Mesendoderm (in vitro differentiated cells): ENCODE results near the gene KIAA0232.

Experiments
- DNase-seq: peaks from one replicate; pipeline ENCODE4 v3.0.0; 2013
- H2AK5ac ChIP-seq: 2 replicates; pipeline ENCODE4 v1.6.1; 2013; ENCODE audit warnings: low read length, inconsistent platforms
- H2BK120ac ChIP-seq: 2 replicates; pipeline ENCODE4 v1.6.1; 2013; ENCODE audit warnings: low read depth, mild to moderate bottlenecking, low read length, moderate library complexity, mixed read lengths
- H2BK15ac ChIP-seq: replicated peaks from 2 replicates; pipeline ENCODE4 v1.6.1; 2013; ENCODE audit warnings: low read depth, mild to moderate bottlenecking, moderate library complexity
- H2BK5ac ChIP-seq: 2 replicates; pipeline ENCODE4 v1.6.1; 2013; ENCODE audit warnings: low read length, inconsistent platforms
- H3K18ac ChIP-seq: 2 replicates; pipeline ENCODE4 v1.6.1; 2013; ENCODE audit warnings: mild to moderate bottlenecking, low read length, mixed read lengths
- H3K23ac ChIP-seq: one replicate; pipeline ENCODE4 v1.6.1; 2013; ENCODE audit warnings: low read length
- H3K27ac ChIP-seq: 2 replicates; pipeline ENCODE4 v1.5.1; 2013; ENCODE audit warnings: low read depth, mild to moderate bottlenecking, inconsistent platforms, low read length, moderate library complexity
- H3K27me3 ChIP-seq: 2 replicates; pipeline ENCODE4 v1.6.1; 2013; ENCODE audit warnings: low read length, control low read depth, mild to moderate bottlenecking, inconsistent platforms; ENCODE audit not compliant: insufficient read depth, poor library complexity
- H3K36me3 ChIP-seq: 2 replicates; pipeline ENCODE4 v1.6.1; 2013; ENCODE audit warnings: low read length, inconsistent platforms; ENCODE audit not compliant: control insufficient read depth, insufficient read depth
- H3K4ac ChIP-seq: one replicate; pipeline ENCODE4 v1.6.1; 2013; ENCODE audit warnings: low read depth, mild to moderate bottlenecking, low read length, moderate library complexity
- H3K4me1 ChIP-seq: 2 replicates; pipeline ENCODE4 v1.6.1; 2013; ENCODE audit warnings: low read depth, low read length, inconsistent platforms; ENCODE audit not compliant: control insufficient read depth
- H3K4me2 ChIP-seq: 2 replicates; pipeline ENCODE4 v1.6.1; 2013; ENCODE audit warnings: low read length
- H3K4me3 ChIP-seq: 2 replicates; pipeline ENCODE4 v1.5.1; 2013; ENCODE audit warnings: mild to moderate bottlenecking, low read length
- H3K56ac ChIP-seq: one replicate; pipeline ENCODE4 v1.6.1; 2013; ENCODE audit warnings: low read length
- H3K79me1 ChIP-seq: 2 replicates; pipeline ENCODE4 v1.6.1; 2013; ENCODE audit warnings: low read length, inconsistent platforms
- H3K79me2 ChIP-seq: 2 replicates; pipeline ENCODE4 v1.6.1; 2013; ENCODE audit warnings: mild to moderate bottlenecking, low read length; ENCODE audit not compliant: control insufficient read depth, insufficient read depth
- H3K9ac ChIP-seq: 2 replicates; pipeline ENCODE4 v1.6.1; 2013; ENCODE audit warnings: low read length, inconsistent platforms
- H4K5ac ChIP-seq: one replicate; pipeline ENCODE4 v1.6.1; 2013; ENCODE audit warnings: low read length
- H4K8ac ChIP-seq: one replicate; pipeline ENCODE4 v1.6.1; 2013; ENCODE audit warnings: low read depth, mild to moderate bottlenecking, control low read depth, low read length, moderate library complexity
- WGBS: extraction: QIAGEN DNeasy Blood & Tissue Kit; methylation state at CpG from one replicate; pipeline ENCODE4 v1.1.7; 2013; ENCODE audit warnings: low lambda C conversion rate, missing lambda C conversion rate; ENCODE audit not compliant: insufficient coverage; ENCODE audit errors: extremely low coverage; 5-methylcytosine and 5-hydroxymethylcytosine counted together

The KIAA0232 gene

DNA sequence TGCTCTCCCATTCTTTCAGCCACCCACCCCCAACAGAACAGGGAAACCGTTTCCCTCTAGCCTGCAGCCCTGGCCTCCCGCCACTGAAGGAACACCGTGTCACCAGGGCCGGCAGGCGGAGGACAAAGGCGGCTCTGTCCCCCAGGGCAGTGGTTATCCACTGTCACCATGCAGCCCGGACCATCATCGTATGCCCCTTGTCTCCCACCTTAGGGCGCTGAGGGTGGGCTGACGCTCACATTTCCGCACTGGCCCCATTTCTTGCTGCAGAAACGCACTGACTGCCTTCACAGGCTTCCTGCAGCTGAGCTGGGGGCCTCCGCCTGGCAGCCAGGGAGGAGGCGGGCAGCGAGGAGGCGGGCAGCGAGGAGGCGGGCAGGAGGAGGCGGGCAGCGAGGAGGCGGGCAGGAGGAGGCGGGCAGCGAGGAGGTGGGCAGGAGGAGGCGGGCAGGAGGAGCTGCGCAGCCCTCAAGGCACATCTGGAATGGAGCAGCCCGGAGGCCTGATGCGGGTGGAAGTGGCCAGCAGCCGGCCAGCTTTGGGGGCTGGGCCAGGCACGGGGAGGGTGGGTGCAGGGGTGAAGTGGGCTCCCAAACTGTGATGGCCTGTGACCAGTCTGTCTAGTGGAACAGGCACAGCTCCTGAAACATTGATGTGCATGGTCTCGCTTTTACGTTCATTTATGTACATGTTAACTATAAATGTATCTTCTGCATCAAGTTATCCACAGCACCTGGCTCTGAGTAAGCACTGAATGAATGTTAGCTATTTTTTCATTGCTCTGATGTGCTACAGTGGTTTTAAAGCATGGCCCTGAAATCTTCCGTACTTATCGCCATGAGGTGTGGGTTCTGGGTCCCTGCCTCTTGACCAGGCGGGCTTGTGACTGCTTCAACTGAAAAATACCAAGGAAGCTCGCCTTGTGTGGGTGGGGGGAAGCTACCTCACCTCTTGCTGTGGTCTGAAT lies 20.6 kb upstream of the KIAA0232 start:
- Histone ChIP-seq H3K79me2 (no peaks in the 10 kb centered on the region), H3K4me3 (no peak overlapping the region), H3K9ac (no peak overlapping the region), H3K56ac (no peak overlapping the region), H4K8ac (no peak overlapping the region), H2AK5ac (no peak overlapping the region), H3K23ac (no peak overlapping the region), H2BK5ac (no peak overlapping the region), H3K18ac (no peak overlapping the region), H4K5ac (no peak overlapping the region), H3K27me3 (no peaks in the 10 kb centered on the region), H3K79me1 (no peaks in the 10 kb centered on the region), H2BK120ac (no peak overlapping the region), H3K4ac (no peak overlapping the region), H3K4me1 (no peaks in the 10 kb centered on the region), H2BK15ac (no peak overlapping the region), H3K27ac (no peak overlapping the region), H3K4me2 (no peak overlapping the region), H3K36me3 (no peaks in the 10 kb centered on the region)
- DNase-seq: no peak
- WGBS: no CpG with 5 or more reads among the region's 35 CpGs

DNA sequence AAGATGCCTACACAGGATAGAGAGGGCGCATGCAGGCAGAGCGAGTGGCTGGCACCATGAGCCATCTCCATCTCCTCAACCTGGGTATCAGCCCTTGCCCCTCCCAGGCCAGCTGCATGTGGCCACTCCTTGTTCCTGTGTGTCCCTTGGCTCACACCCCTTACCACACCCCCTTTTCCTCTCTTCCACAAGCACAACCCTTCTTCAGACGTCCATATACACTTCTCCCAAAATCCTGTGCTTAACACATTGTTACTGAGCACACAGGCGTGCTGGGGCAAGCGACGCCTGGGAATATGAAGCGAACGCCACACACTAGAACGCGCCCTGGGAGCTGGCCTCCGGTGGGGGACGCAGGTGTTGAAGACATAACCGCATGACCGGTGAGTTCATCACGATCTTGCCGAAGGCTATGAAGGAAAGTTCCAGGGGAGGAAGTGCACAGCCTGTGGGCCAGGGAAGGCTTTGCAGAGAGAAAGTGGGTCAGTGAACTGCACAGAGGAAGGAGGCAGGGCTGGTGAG lies 19.1 kb upstream of the KIAA0232 start:
- WGBS: no CpG with 5 or more reads among the region's 16 CpGs
- H3K18ac ChIP-seq: no peak overlapping the region

DNA sequence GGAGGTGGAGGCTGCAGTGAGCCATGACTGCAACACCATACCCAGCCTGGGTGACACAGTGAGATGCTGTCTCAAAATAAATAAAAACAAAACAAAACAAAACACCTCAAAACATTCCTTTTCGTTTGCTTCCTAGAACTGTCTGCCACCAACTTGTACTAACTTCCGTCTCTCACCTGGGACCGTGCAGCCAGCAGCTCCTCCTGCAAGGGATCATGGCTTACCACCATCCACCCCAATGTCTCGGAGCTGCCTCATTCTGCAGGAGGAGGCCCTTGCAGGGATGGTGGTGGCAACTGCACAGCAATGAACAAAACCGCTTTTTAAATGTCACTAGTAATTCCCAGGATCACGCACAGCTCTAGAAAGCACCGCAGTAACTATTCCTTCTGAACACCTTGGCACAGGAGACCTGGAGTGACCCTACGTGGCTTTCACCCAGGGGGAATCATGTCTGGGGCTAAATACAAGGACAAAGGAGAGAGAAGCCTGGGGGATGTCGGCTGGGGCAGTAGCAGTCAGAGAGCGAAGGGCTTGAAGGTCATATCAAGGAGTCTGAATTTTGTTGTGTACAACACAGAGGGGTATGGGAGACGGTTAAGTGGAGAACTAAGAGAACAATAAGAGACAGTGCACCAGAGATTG lies 17.4 kb upstream of the KIAA0232 start:
- no CpG with 5 or more reads among the region's 11 CpGs for WGBS
- Histone ChIP-seq H3K18ac (no peak overlapping the region), H3K4me3 (no peak overlapping the region), H3K27ac (no peak overlapping the region), H2BK5ac (no peak overlapping the region), H3K79me2 (no peaks in the 10 kb centered on the region), H2BK120ac (no peak overlapping the region), H3K23ac (no peak overlapping the region), H3K9ac (no peak overlapping the region), H3K4me2 (no peak overlapping the region), H2AK5ac (no peak overlapping the region), H3K79me1 (no peaks in the 10 kb centered on the region), H3K27me3 (no peaks in the 10 kb centered on the region), H3K4ac (no peak overlapping the region), H3K4me1 (no peaks in the 10 kb centered on the region), H3K36me3 (no peaks in the 10 kb centered on the region), H2BK15ac (no peak overlapping the region), H3K56ac (no peak overlapping the region), H4K8ac (no peak overlapping the region), H4K5ac (no peak overlapping the region)
- DNase-seq: no peak

More for the DNA sequence above, 19.1 kb upstream of the KIAA0232 start:
- H2AK5ac ChIP-seq: no peak overlapping the region
- no peak overlapping the region for H3K9ac ChIP-seq
- no peaks in the 10 kb centered on the region for H3K27me3 ChIP-seq
- H2BK120ac ChIP-seq: no peak overlapping the region
- no peak overlapping the region for H2BK15ac ChIP-seq
- no peak overlapping the region for H3K56ac ChIP-seq
- H4K5ac ChIP-seq: no peak overlapping the region
- H3K4me3 ChIP-seq: no peak overlapping the region
- no peak overlapping the region for H2BK5ac ChIP-seq
- no peak overlapping the region for H3K27ac ChIP-seq
- H3K4me1 ChIP-seq: no peaks in the 10 kb centered on the region
- no peaks in the 10 kb centered on the region for H3K36me3 ChIP-seq
- DNase-seq: peak; percentile 45
- no peak overlapping the region for H3K4me2 ChIP-seq
- no peak overlapping the region for H3K4ac ChIP-seq
- no peaks in the 10 kb centered on the region for H3K79me2 ChIP-seq
- H3K23ac ChIP-seq: no peak overlapping the region
- H3K79me1 ChIP-seq: no peaks in the 10 kb centered on the region
- H4K8ac ChIP-seq: no peak overlapping the region

DNA sequence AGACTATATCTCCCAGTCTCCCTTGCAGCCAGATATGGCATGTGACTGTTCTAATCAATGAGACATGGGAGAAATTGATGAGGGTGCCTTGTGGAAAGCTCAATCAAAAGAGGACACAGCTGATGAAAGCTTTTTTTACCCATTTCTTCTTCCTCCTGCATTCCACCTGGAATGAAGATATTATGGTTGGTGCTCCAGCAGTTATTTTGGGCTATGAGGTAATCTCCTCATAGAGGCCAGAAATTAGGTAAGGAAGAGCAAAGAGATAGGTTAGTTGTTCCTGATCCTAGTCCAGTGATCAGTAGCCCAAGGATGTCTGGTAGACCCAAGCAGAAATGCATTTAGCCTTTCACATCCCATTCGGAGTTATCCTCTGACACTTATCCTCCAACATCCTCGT lies 16.8 kb upstream of the KIAA0232 start:
- Histone ChIP-seq H3K18ac (no peak overlapping the region), H2AK5ac (no peak overlapping the region), H3K27me3 (no peaks in the 10 kb centered on the region), H3K4me2 (no peak overlapping the region), H3K23ac (no peak overlapping the region), H3K4me1 (no peaks in the 10 kb centered on the region), H2BK15ac (no peak overlapping the region), H3K4me3 (no peak overlapping the region), H3K79me2 (no peaks in the 10 kb centered on the region), H3K9ac (no peak overlapping the region), H3K56ac (no peak overlapping the region), H3K4ac (no peak overlapping the region), H3K36me3 (no peaks in the 10 kb centered on the region), H4K5ac (no peak overlapping the region), H3K79me1 (no peaks in the 10 kb centered on the region), H4K8ac (no peak overlapping the region), H3K27ac (no peak overlapping the region), H2BK120ac (no peak overlapping the region), H2BK5ac (no peak overlapping the region)
- no peak for DNase-seq
- no CpG with 5 or more reads among the region's 2 CpGs for WGBS

DNA sequence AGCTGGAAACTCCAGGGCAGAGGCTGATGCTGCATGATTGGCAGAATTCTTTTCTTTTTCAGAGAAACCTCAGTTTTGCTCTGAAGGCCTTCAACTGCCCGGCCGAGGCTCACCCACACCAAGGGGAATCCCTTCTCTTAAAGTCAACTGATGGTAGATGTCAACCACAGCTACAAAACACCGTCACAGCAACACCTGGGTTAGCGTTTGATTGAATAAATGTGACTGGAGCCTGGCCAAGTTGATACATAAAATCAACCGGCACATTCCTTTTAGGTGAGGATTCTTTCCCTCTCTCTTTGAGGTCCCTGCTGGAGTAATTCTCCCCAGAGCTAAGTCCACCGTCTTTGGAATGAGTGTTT lies 15.2 kb upstream of the KIAA0232 start:
- no peak overlapping the region for H3K4ac ChIP-seq

More for the DNA sequence above, 15.2 kb upstream of the KIAA0232 start:
- Histone ChIP-seq H3K56ac (no peak overlapping the region), H3K36me3 (no peaks in the 10 kb centered on the region), H4K8ac (no peak overlapping the region), H3K79me2 (no peaks in the 10 kb centered on the region), H3K27me3 (no peaks in the 10 kb centered on the region), H3K23ac (no peak overlapping the region), H2BK120ac (no peak overlapping the region), H3K4me2 (no peak overlapping the region), H3K4me3 (no peak overlapping the region), H2AK5ac (no peak overlapping the region), H3K4me1 (no peaks in the 10 kb centered on the region), H3K27ac (no peak overlapping the region), H3K18ac (no peak overlapping the region), H4K5ac (no peak overlapping the region), H2BK5ac (no peak overlapping the region), H3K9ac (no peak overlapping the region), H2BK15ac (no peak overlapping the region), H3K79me1 (no peaks in the 10 kb centered on the region)
- no CpG with 5 or more reads among the region's 6 CpGs for WGBS
- DNase-seq: no peak
